CD4-positive, alpha-beta T cell treated with Interleukin-12 subunit alpha and Interleukin-12 subunit beta, for 1 hour (primary cell): ENCODE measurements around the gene CGNL1.

ENCODE experiments used
- DNase-seq: peaks from one replicate; pipeline ENCODE4 v3.0.0-alpha.2; 2020

The CGNL1 gene

GRCh38 chr15:57582090-57582489 lies 205.8 kb downstream of the CGNL1 start:
- no peak for DNase-seq

GRCh38 chr15:57583282-57583681 lies 207.0 kb downstream of the CGNL1 start:
- DNase-seq = no peak

- DNase-seq = no peak
Observed at GRCh38 chr15:57583720-57584119, 207.4 kb downstream of the CGNL1 start.

GRCh38 chr15:57586661-57587424 lies 210.5 kb downstream of the CGNL1 start:
- DNase-seq = peak; percentile 14

- DNase-seq = no peak
Observed at GRCh38 chr15:57589281-57589680, 213.0 kb downstream of the CGNL1 start.

- no peak for DNase-seq
Observed at GRCh38 chr15:57589754-57590153, 213.4 kb downstream of the CGNL1 start.

- no peak for DNase-seq
Observed at GRCh38 chr15:57591237-57591821, 215.0 kb downstream of the CGNL1 start.

GRCh38 chr15:57591822-57592367 lies 215.6 kb downstream of the CGNL1 start, which contains the start of gene MYZAP:
TSS of gene MYZAP (plus strand) at chr15:57591904. CDS start at chr15:57592035, 131 bp downstream.
- DNase-seq = peak; percentile 36

- no peak for DNase-seq
Observed at GRCh38 chr15:57592426-57592825, 216.1 kb downstream of the CGNL1 start.

GRCh38 chr15:57592836-57593420 lies 216.6 kb downstream of the CGNL1 start:
- no peak for DNase-seq

GRCh38 chr15:57594479-57594878 lies 218.2 kb downstream of the CGNL1 start:
- DNase-seq = no peak

GRCh38 chr15:57595011-57595866 lies 218.9 kb downstream of the CGNL1 start:
- no peak for DNase-seq

- no peak for DNase-seq
Observed at GRCh38 chr15:57596301-57596855, 220.1 kb downstream of the CGNL1 start.

GRCh38 chr15:57596978-57597377 lies 220.7 kb downstream of the CGNL1 start:
- DNase-seq = no peak

- DNase-seq = no peak
Observed at GRCh38 chr15:57597431-57597830, 221.1 kb downstream of the CGNL1 start.

GRCh38 chr15:57598346-57598745 lies 222.0 kb downstream of the CGNL1 start:
- no peak for DNase-seq

GRCh38 chr15:57599296-57599810 lies 223.0 kb downstream of the CGNL1 start:
- DNase-seq = no peak

GRCh38 chr15:57600197-57600596 lies 223.9 kb downstream of the CGNL1 start:
- no peak for DNase-seq
